Endothelial cell (in vitro differentiated cells): ENCODE data around the gene TOP3A. TPM values are rescaled to one million over a fixed set of nuclear protein-coding genes. Genes with fewer than 3 reads are reported as not detected.

ENCODE experiments used
- DNase-seq: peaks from one replicate; pipeline ENCODE4 v3.0.0; 2021; ENCODE audit warnings: low spot score
- H3K27ac Mint-ChIP-seq: one replicate; pipeline ENCODE4 v1.8.0; 2021; ENCODE audit warnings: mixed read lengths, inconsistent platforms; ENCODE audit not compliant: unreplicated experiment
- H3K27me3 Mint-ChIP-seq: one replicate; pipeline ENCODE4 v1.8.0; 2021; ENCODE audit warnings: mild to moderate bottlenecking, moderate library complexity, mixed read lengths, inconsistent platforms; ENCODE audit not compliant: unreplicated experiment
- H3K36me3 Mint-ChIP-seq: one replicate; pipeline ENCODE4 v1.8.0; 2021; ENCODE audit warnings: mild to moderate bottlenecking, low read depth, mixed read lengths, inconsistent platforms; ENCODE audit not compliant: unreplicated experiment
- H3K4me1 Mint-ChIP-seq: one replicate; pipeline ENCODE4 v1.8.0; 2021; ENCODE audit warnings: mild to moderate bottlenecking, mixed read lengths, inconsistent platforms; ENCODE audit not compliant: unreplicated experiment
- H3K4me3 Mint-ChIP-seq: one replicate; pipeline ENCODE4 v1.8.0; 2021; ENCODE audit warnings: mild to moderate bottlenecking, mixed read lengths, inconsistent platforms; ENCODE audit not compliant: unreplicated experiment
- H3K9me3 Mint-ChIP-seq: one replicate; pipeline ENCODE4 v1.8.0; 2021; ENCODE audit warnings: mixed read lengths, inconsistent platforms; ENCODE audit not compliant: unreplicated experiment
- CTCF ChIP-seq: fragments of 200-600 bp; sonication (generic); IDR thresholded peaks from one replicate; pipeline ENCODE4 v1.5.0; 2021; ENCODE audit warnings: antibody characterized with exemption; ENCODE audit not compliant: unreplicated experiment
- total RNA-seq: library from RNA; stranded (reverse); fragmentation: NEBNext Ultra II Directional; extraction: Animal tissue kit (Norgen Biotek cat#: 25700); gene quantifications from one replicate; pipeline ENCODE4 v1.2.1, GENCODE V29; 2021; ENCODE audit not compliant: unreplicated experiment

TOP3A gene
- total RNA-seq, 1 donor from 2014 or later, result 39.2 TPM

GRCh38 chr17:18327556-18327955, 12.8 kb upstream of the TOP3A start:
- no peaks in the 10 kb centered on the region for H3K4me1 Mint-ChIP-seq
- TF ChIP-seq CTCF, result no peak
- H3K27me3 Mint-ChIP-seq, result peaks cover 6% of the 10 kb centered on the region
- no peaks in the 10 kb centered on the region for H3K9me3 Mint-ChIP-seq
- peaks cover 23% of the 10 kb centered on the region for H3K36me3 Mint-ChIP-seq
- H3K27ac Mint-ChIP-seq, result no peak overlapping the region
- DNase-seq, result no peak
- no peak overlapping the region for H3K4me3 Mint-ChIP-seq

- H3K9me3 Mint-ChIP-seq, result no peaks in the 10 kb centered on the region
- peaks cover 20% of the 10 kb centered on the region for H3K36me3 Mint-ChIP-seq
- H3K27ac Mint-ChIP-seq, result no peak overlapping the region
Measured at GRCh38 chr17:18327093-18327492, 12.3 kb upstream of the TOP3A start.

GRCh38 chr17:18326572-18326971, 11.8 kb upstream of the TOP3A start:
- H3K27ac Mint-ChIP-seq, result no peak overlapping the region
- no peaks in the 10 kb centered on the region for H3K4me1 Mint-ChIP-seq
- DNase-seq, result no peak
- no peaks in the 10 kb centered on the region for H3K9me3 Mint-ChIP-seq
- H3K4me3 Mint-ChIP-seq, result no peak overlapping the region
- H3K27me3 Mint-ChIP-seq, result peaks cover 7% of the 10 kb centered on the region
- H3K36me3 Mint-ChIP-seq, result peaks cover 18% of the 10 kb centered on the region
- TF ChIP-seq CTCF, result no peak

More at GRCh38 chr17:18327093-18327492, 12.3 kb upstream of the TOP3A start:
- no peak for TF ChIP-seq CTCF
- no peak for DNase-seq
- Mint-ChIP-seq H3K4me1 (no peaks in the 10 kb centered on the region), H3K4me3 (no peak overlapping the region), H3K27me3 (peaks cover 8% of the 10 kb centered on the region)

GRCh38 chr17:18326039-18326438, 11.2 kb upstream of the TOP3A start:
- no peak overlapping the region for H3K27ac Mint-ChIP-seq
- peaks cover 14% of the 10 kb centered on the region for H3K36me3 Mint-ChIP-seq
- H3K9me3 Mint-ChIP-seq, result no peaks in the 10 kb centered on the region
- no peaks in the 10 kb centered on the region for H3K4me1 Mint-ChIP-seq
- no peak for DNase-seq
- no peak overlapping the region for H3K4me3 Mint-ChIP-seq
- peaks cover 7% of the 10 kb centered on the region for H3K27me3 Mint-ChIP-seq
- TF ChIP-seq CTCF, result no peak

GRCh38 chr17:18324140-18325050, 9.6 kb upstream of the TOP3A start:
- Mint-ChIP-seq H3K36me3 (peaks cover 12% of the 10 kb centered on the region), H3K9me3 (no peaks in the 10 kb centered on the region), H3K4me3 (no peak overlapping the region), H3K27ac (no peak overlapping the region), H3K4me1 (no peaks in the 10 kb centered on the region), H3K27me3 (peaks cover 7% of the 10 kb centered on the region)
- no peak for TF ChIP-seq CTCF
- no peak for DNase-seq
